Liver (tissue), 3 donors: ENCODE results near the gene PSMB2.

Source experiments
- CTCF ChIP-seq: fragments of 150-350 bp; IDR thresholded peaks from 2 replicates; pipeline ENCODE4 v1.5.1; 2017; ENCODE audit warnings: improper control_type of control experiment, low read depth, low read length; ENCODE audit not compliant: missing input control
- GABPA ChIP-seq, 2 donors: IDR thresholded peaks in 1 of 2; conservative IDR thresholded peaks in 1 of 2; 2 replicates each; pipeline ENCODE4 v1.6.1; 2016; ENCODE audit warnings: antibody characterized with exemption in 2 of 2, mild to moderate bottlenecking in 1 of 2, moderate library complexity in 1 of 2
- HNF4A ChIP-seq, 2 donors: conservative IDR thresholded peaks; 2 replicates each; pipeline ENCODE4 v1.6.1; 2016; ENCODE audit warnings: antibody characterized with exemption in 2 of 2, mild to moderate bottlenecking in 2 of 2
- HNF4G ChIP-seq: IDR thresholded peaks from 2 replicates; pipeline ENCODE4 v1.6.1; 2016; ENCODE audit warnings: antibody characterized with exemption
- JUND ChIP-seq, 2 donors: IDR thresholded peaks; 2 replicates each; pipeline ENCODE4 v1.6.1; 2016; ENCODE audit warnings: antibody characterized with exemption in 2 of 2
- MAX ChIP-seq: IDR thresholded peaks from 2 replicates; pipeline ENCODE4 v1.6.1; 2016; ENCODE audit warnings: antibody characterized with exemption
- RAD21 ChIP-seq, 2 donors: IDR thresholded peaks; 2 replicates each; pipeline ENCODE4 v1.6.1; 2016; ENCODE audit warnings: antibody characterized with exemption in 2 of 2, mild to moderate bottlenecking in 2 of 2
- RXRA ChIP-seq, 2 donors: IDR thresholded peaks; 2 replicates each; pipeline ENCODE4 v1.6.1; 2017 to 2018; ENCODE audit warnings: antibody characterized with exemption in 2 of 2, mild to moderate bottlenecking in 1 of 2
- SP1 ChIP-seq: IDR thresholded peaks from 2 replicates; pipeline ENCODE4 v1.6.1; 2018; ENCODE audit warnings: antibody characterized with exemption, mild to moderate bottlenecking
- TAF1 ChIP-seq: conservative IDR thresholded peaks from 2 replicates; pipeline ENCODE4 v1.6.1; 2016; ENCODE audit warnings: antibody characterized with exemption, mild to moderate bottlenecking
- YY1 ChIP-seq: IDR thresholded peaks from 2 replicates; pipeline ENCODE4 v1.6.1; 2016; ENCODE audit warnings: antibody characterized with exemption, mild to moderate bottlenecking
- ZBTB33 ChIP-seq: IDR thresholded peaks from 2 replicates; pipeline ENCODE4 v1.6.1; 2016; ENCODE audit warnings: antibody characterized with exemption
- donor health status: healthy.
- donor health status: healthy.

GRCh38 chr1:35564037-35564883, 77.1 kb downstream of the PSMB2 start:
- TF ChIP-seq JUND (IDR thresholded peaks at IDR 0.05) = no peak
- TF ChIP-seq CTCF = peak; percentile 65
- no peak for TF ChIP-seq MAX
- TF ChIP-seq TAF1 = no peak
- no peak for TF ChIP-seq ZBTB33
- peak in 1 of 2 donors; percentile 23 for TF ChIP-seq RXRA (IDR thresholded peaks at IDR 0.05)
- TF ChIP-seq GABPA (IDR thresholded peaks at IDR 0.05 in 1 of 2, conservative IDR thresholded peaks at IDR 0.05 in 1 of 2) = no peak
- peak; percentile 76 to 87 for TF ChIP-seq RAD21 (IDR thresholded peaks at IDR 0.05)
- TF ChIP-seq HNF4A (conservative IDR thresholded peaks at IDR 0.05) = no peak
- no peak for TF ChIP-seq HNF4G
- no peak for TF ChIP-seq SP1
- no peak for TF ChIP-seq YY1
